Globus pallidus (tissue), 1 donor: ENCODE results near the gene CFAP92.

Experiments
- DNase-seq: peaks from one replicate; pipeline ENCODE4 v3.0.0-alpha.2; 2015; ENCODE audit warnings: low spot score

Gene CFAP92

GRCh38 chr3:128983293-128984069, 10.4 kb downstream of the CFAP92 start:
- DNase-seq, result no peak

- DNase-seq, result no peak
Observed at GRCh38 chr3:128975276-128975675, 18.6 kb downstream of the CFAP92 start.

- no peak for DNase-seq
Observed at GRCh38 chr3:128973988-128974564, 19.8 kb downstream of the CFAP92 start.

- no peak for DNase-seq
Observed at GRCh38 chr3:128971421-128972100, 22.3 kb downstream of the CFAP92 start.

GRCh38 chr3:128970740-128971047, 23.2 kb downstream of the CFAP92 start:
- no peak for DNase-seq

- DNase-seq, result peak; percentile 22
Observed at GRCh38 chr3:128969993-128970739, 23.7 kb downstream of the CFAP92 start.

GRCh38 chr3:128967748-128968355, 26.0 kb downstream of the CFAP92 start:
- no peak for DNase-seq

GRCh38 chr3:128965818-128966217, 28.1 kb downstream of the CFAP92 start:
- no peak for DNase-seq

- no peak for DNase-seq
Observed at GRCh38 chr3:128965280-128965679, 28.6 kb downstream of the CFAP92 start.

GRCh38 chr3:128956440-128956839, 37.4 kb downstream of the CFAP92 start:
- DNase-seq, result no peak

- DNase-seq, result peak; percentile 53
Observed at GRCh38 chr3:128950223-128950938, 43.5 kb downstream of the CFAP92 start.

- no peak for DNase-seq
Observed at GRCh38 chr3:128949158-128949557, 44.7 kb downstream of the CFAP92 start.

GRCh38 chr3:128946411-128946810, 47.5 kb downstream of the CFAP92 start:
- DNase-seq, result no peak

GRCh38 chr3:128945878-128946175, 48.0 kb downstream of the CFAP92 start:
- no peak for DNase-seq

- no peak for DNase-seq
Observed at GRCh38 chr3:128945041-128945877, 48.6 kb downstream of the CFAP92 start.

GRCh38 chr3:128942161-128942952, 51.5 kb downstream of the CFAP92 start:
- no peak for DNase-seq

GRCh38 chr3:128940252-128940651, 53.6 kb downstream of the CFAP92 start:
- DNase-seq, result no peak

- no peak for DNase-seq
Observed at GRCh38 chr3:128936341-128936740, 57.5 kb downstream of the CFAP92 start.

GRCh38 chr3:128935922-128936321, 58.0 kb downstream of the CFAP92 start:
- DNase-seq, result no peak

- no peak for DNase-seq
Observed at GRCh38 chr3:128933922-128934253, 60.0 kb downstream of the CFAP92 start.
